SK-N-SH treated with all-trans-retinoic acid at 6 μM for 48 hours (cell line): ENCODE measurements around the gene MYEOV.

Experiments used
- ATAC-seq: fragments of 200-7000 bp; cut with Tn5 transposase; 3 replicates; pipeline ENCODE4 v1.9.1; 2020; ENCODE audit warnings: mild to moderate bottlenecking, moderate library complexity
- ARNTL ChIP-seq: fragments of 450-650 bp; formaldehyde crosslinking; IDR thresholded peaks from 2 replicates; pipeline ENCODE4 v1.5.0; 2020; ENCODE audit warnings: low read depth, mild to moderate bottlenecking, moderate library complexity, borderline replicate concordance
- BACH2 ChIP-seq: fragments of 250-450 bp; sonication (Bioruptor Pico); IDR thresholded peaks from 2 replicates; pipeline ENCODE4 v1.9.0; 2021; ENCODE audit warnings: mild to moderate bottlenecking, borderline replicate concordance
- CSDC2 ChIP-seq: fragments of 250-450 bp; sonication (Bioruptor Pico); IDR thresholded peaks from 2 replicates; pipeline ENCODE4 v1.5.0; 2020; ENCODE audit warnings: mild to moderate bottlenecking, moderate library complexity
- ESRRG ChIP-seq: fragments of 250-450 bp; sonication (Bioruptor Pico); IDR thresholded peaks from 2 replicates; pipeline ENCODE4 v1.6.1; 2021; ENCODE audit warnings: mild to moderate bottlenecking
- GLIS3 ChIP-seq: fragments of 250-450 bp; sonication (Bioruptor Pico); IDR thresholded peaks from 2 replicates; pipeline ENCODE4 v1.5.0; 2020; ENCODE audit warnings: mild to moderate bottlenecking, moderate library complexity
- ISL1 ChIP-seq: fragments of 250-450 bp; sonication (Bioruptor Pico); IDR thresholded peaks from 2 replicates; pipeline ENCODE4 v2.1.2; 2022; ENCODE audit warnings: mild to moderate bottlenecking, moderate library complexity
- OSR1 ChIP-seq: fragments of 250-450 bp; sonication (Bioruptor Pico); IDR thresholded peaks from 2 replicates; pipeline ENCODE4 v1.8.0; 2022; ENCODE audit warnings: moderate library complexity, mild to moderate bottlenecking, inconsistent platforms
- PPARA ChIP-seq: fragments of 250-450 bp; sonication (Bioruptor Pico); IDR thresholded peaks from 2 replicates; pipeline ENCODE4 v1.5.0; 2020; ENCODE audit warnings: mild to moderate bottlenecking, borderline replicate concordance
- RARB ChIP-seq: fragments of 250-450 bp; sonication (Bioruptor Pico); IDR thresholded peaks from 2 replicates; pipeline ENCODE4 v1.8.0; 2021; ENCODE audit warnings: mild to moderate bottlenecking, moderate library complexity
- SNAI2 ChIP-seq: fragments of 250-450 bp; sonication (Bioruptor Pico); IDR thresholded peaks from 2 replicates; pipeline ENCODE4 v1.5.0; 2020; ENCODE audit warnings: mild to moderate bottlenecking, moderate library complexity
- TCF4 ChIP-seq: fragments of 250-450 bp; sonication (Bioruptor Pico); IDR thresholded peaks from 2 replicates; pipeline ENCODE4 v1.8.0; 2021; ENCODE audit warnings: mild to moderate bottlenecking, moderate library complexity, borderline replicate concordance
- TOX ChIP-seq: fragments of 250-450 bp; sonication (Bioruptor Pico); IDR thresholded peaks from 2 replicates; pipeline ENCODE4 v1.8.0; 2021; ENCODE audit warnings: mild to moderate bottlenecking, moderate library complexity, borderline replicate concordance
- ZC3H10 ChIP-seq: fragments of 250-450 bp; sonication (Bioruptor Pico); IDR thresholded peaks from 2 replicates; pipeline ENCODE4 v1.5.1; 2021; ENCODE audit warnings: mild to moderate bottlenecking, moderate library complexity
- ZFP3 ChIP-seq: fragments of 250-450 bp; sonication (Bioruptor Pico); IDR thresholded peaks from 2 replicates; pipeline ENCODE4 v1.5.0; 2020; ENCODE audit warnings: mild to moderate bottlenecking, moderate library complexity
- ZFP30 ChIP-seq: fragments of 450-650 bp; formaldehyde crosslinking; IDR thresholded peaks from 2 replicates; pipeline ENCODE4 v1.5.0; 2022; ENCODE audit warnings: mild to moderate bottlenecking, moderate library complexity
- ZNF565 ChIP-seq: fragments of 450-650 bp; formaldehyde crosslinking; conservative IDR thresholded peaks from 2 replicates; pipeline ENCODE4 v1.5.0; 2020; ENCODE audit warnings: low read depth, mild to moderate bottlenecking, moderate library complexity
- ZNF70 ChIP-seq: fragments of 450-650 bp; formaldehyde crosslinking; IDR thresholded peaks from 2 replicates; pipeline ENCODE4 v1.5.0; 2020; ENCODE audit warnings: mild to moderate bottlenecking, moderate library complexity
- TF ChIP-seq, protein P1 (sequence below): fragments of 250-450 bp; sonication (Bioruptor Pico); IDR thresholded peaks from 2 replicates; pipeline ENCODE4 v1.8.0; 2020; ENCODE audit warnings: mild to moderate bottlenecking, moderate library complexity, borderline replicate concordance
- TF ChIP-seq, protein P2 (sequence below): fragments of 250-450 bp; sonication (Bioruptor Pico); IDR thresholded peaks from 2 replicates; pipeline ENCODE4 v1.5.1; 2021; ENCODE audit warnings: mild to moderate bottlenecking, moderate library complexity
- TF ChIP-seq, protein P3 (sequence below): fragments of 250-450 bp; sonication (Bioruptor Pico); IDR thresholded peaks from 2 replicates; pipeline ENCODE4 v1.8.0; 2021; ENCODE audit warnings: low read depth, mild to moderate bottlenecking, moderate library complexity, borderline replicate concordance
- TF ChIP-seq, protein P4 (sequence below): fragments of 250-450 bp; sonication (Bioruptor Pico); IDR thresholded peaks from 2 replicates; pipeline ENCODE4 v1.5.1; 2020; ENCODE audit warnings: low read depth, mild to moderate bottlenecking, moderate library complexity
- TF ChIP-seq, protein P5 (sequence below): fragments of 250-450 bp; sonication (Bioruptor Pico); IDR thresholded peaks from 2 replicates; pipeline ENCODE4 v1.5.0; 2020; ENCODE audit warnings: mild to moderate bottlenecking, moderate library complexity

Gene MYEOV

DNA sequence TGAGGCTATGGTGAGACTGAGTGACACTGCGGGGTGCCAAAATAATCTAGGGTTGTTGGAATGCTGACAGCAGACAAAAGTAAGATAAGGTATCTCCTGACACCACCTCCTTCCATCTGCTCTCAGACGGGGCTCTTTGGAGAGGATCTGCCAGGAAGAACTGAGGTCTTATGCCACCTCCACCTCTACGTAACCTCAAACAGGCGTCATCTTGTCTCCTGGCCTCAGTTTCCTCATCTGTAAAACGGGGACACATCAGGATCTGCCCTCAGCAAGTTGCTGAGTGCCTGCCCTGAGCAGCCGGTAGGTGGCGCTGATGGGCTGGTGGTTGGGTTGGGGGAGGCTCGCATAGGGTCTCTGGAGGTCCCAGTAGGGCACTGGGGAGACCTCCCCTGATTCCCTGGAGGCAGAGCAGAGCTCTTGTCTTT is 1.7 kb upstream of the MYEOV start:
- ATAC-seq: no peak

DNA sequence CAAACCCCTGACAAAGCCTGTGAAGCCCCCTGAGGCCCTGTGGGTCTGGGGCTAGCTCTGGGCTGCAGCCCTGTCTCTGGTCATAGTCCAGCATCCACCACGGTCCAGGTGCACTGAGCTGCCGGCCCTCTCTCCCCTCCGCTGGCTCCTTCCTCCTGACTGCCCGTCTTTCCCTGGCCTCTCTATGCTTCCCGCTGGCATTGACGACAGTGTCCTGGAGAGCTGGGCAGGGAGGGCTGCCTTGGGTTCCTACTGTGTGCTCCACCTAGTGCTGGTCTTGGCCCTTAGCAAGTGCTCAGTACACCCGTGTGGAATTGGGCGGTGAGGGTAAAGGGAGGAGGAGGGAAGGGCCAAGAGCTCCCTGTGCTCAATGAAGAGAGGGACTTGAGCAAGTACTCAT is 868 bp upstream of the MYEOV start:
- TF ChIP-seq, protein P1, sequence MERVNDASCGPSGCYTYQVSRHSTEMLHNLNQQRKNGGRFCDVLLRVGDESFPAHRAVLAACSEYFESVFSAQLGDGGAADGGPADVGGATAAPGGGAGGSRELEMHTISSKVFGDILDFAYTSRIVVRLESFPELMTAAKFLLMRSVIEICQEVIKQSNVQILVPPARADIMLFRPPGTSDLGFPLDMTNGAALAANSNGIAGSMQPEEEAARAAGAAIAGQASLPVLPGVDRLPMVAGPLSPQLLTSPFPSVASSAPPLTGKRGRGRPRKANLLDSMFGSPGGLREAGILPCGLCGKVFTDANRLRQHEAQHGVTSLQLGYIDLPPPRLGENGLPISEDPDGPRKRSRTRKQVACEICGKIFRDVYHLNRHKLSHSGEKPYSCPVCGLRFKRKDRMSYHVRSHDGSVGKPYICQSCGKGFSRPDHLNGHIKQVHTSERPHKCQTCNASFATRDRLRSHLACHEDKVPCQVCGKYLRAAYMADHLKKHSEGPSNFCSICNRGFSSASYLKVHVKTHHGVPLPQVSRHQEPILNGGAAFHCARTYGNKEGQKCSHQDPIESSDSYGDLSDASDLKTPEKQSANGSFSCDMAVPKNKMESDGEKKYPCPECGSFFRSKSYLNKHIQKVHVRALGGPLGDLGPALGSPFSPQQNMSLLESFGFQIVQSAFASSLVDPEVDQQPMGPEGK (CRISPR knock-in tag): no peak
- no peak for TF ChIP-seq OSR1
- TF ChIP-seq, protein P2, sequence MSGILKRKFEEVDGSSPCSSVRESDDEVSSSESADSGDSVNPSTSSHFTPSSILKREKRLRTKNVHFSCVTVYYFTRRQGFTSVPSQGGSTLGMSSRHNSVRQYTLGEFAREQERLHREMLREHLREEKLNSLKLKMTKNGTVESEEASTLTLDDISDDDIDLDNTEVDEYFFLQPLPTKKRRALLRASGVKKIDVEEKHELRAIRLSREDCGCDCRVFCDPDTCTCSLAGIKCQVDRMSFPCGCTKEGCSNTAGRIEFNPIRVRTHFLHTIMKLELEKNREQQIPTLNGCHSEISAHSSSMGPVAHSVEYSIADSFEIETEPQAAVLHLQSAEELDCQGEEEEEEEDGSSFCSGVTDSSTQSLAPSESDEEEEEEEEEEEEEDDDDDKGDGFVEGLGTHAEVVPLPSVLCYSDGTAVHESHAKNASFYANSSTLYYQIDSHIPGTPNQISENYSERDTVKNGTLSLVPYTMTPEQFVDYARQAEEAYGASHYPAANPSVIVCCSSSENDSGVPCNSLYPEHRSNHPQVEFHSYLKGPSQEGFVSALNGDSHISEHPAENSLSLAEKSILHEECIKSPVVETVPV (CRISPR knock-in tag): no peak
- TF ChIP-seq RARB: no peak
- TF ChIP-seq, protein P3, sequence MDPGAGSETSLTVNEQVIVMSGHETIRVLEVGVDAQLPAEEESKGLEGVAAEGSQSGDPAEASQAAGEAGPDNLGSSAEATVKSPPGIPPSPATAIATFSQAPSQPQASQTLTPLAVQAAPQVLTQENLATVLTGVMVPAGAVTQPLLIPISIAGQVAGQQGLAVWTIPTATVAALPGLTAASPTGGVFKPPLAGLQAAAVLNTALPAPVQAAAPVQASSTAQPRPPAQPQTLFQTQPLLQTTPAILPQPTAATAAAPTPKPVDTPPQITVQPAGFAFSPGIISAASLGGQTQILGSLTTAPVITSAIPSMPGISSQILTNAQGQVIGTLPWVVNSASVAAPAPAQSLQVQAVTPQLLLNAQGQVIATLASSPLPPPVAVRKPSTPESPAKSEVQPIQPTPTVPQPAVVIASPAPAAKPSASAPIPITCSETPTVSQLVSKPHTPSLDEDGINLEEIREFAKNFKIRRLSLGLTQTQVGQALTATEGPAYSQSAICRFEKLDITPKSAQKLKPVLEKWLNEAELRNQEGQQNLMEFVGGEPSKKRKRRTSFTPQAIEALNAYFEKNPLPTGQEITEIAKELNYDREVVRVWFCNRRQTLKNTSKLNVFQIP: no peak
- TF ChIP-seq SNAI2 (CRISPR knock-in tag): no peak
- no peak for TF ChIP-seq ESRRG (CRISPR knock-in tag)
- TF ChIP-seq TCF4 (CRISPR knock-in tag): no peak
- TF ChIP-seq PPARA (CRISPR knock-in tag): no peak
- TF ChIP-seq, protein P4, sequence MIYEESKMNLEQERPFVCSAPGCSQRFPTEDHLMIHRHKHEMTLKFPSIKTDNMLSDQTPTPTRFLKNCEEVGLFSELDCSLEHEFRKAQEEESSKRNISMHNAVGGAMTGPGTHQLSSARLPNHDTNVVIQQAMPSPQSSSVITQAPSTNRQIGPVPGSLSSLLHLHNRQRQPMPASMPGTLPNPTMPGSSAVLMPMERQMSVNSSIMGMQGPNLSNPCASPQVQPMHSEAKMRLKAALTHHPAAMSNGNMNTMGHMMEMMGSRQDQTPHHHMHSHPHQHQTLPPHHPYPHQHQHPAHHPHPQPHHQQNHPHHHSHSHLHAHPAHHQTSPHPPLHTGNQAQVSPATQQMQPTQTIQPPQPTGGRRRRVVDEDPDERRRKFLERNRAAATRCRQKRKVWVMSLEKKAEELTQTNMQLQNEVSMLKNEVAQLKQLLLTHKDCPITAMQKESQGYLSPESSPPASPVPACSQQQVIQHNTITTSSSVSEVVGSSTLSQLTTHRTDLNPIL: no peak
- TF ChIP-seq BACH2 (CRISPR knock-in tag): no peak
- no peak for TF ChIP-seq ARNTL
- no peak for TF ChIP-seq ISL1 (CRISPR knock-in tag)
- no peak for TF ChIP-seq ZNF565
- no peak for TF ChIP-seq GLIS3 (CRISPR knock-in tag)
- no peak for TF ChIP-seq TOX (CRISPR knock-in tag)
- no peak for TF ChIP-seq ZFP3 (CRISPR knock-in tag)
- TF ChIP-seq ZNF70 (CRISPR knock-in tag): no peak
- no peak for TF ChIP-seq ZFP30 (CRISPR knock-in tag)
- no peak for TF ChIP-seq ZC3H10 (CRISPR knock-in tag)
- TF ChIP-seq, all 23 proteins: peak for 0
- no peak for ATAC-seq

More for the DNA sequence above, 1.7 kb upstream of the MYEOV start:
- no peak for TF ChIP-seq SNAI2 (CRISPR knock-in tag)
- no peak for TF ChIP-seq BACH2 (CRISPR knock-in tag)
- no peak for TF ChIP-seq ZC3H10 (CRISPR knock-in tag)
- no peak for TF ChIP-seq PPARA (CRISPR knock-in tag)
- no peak for TF ChIP-seq OSR1
- TF ChIP-seq, protein P5, sequence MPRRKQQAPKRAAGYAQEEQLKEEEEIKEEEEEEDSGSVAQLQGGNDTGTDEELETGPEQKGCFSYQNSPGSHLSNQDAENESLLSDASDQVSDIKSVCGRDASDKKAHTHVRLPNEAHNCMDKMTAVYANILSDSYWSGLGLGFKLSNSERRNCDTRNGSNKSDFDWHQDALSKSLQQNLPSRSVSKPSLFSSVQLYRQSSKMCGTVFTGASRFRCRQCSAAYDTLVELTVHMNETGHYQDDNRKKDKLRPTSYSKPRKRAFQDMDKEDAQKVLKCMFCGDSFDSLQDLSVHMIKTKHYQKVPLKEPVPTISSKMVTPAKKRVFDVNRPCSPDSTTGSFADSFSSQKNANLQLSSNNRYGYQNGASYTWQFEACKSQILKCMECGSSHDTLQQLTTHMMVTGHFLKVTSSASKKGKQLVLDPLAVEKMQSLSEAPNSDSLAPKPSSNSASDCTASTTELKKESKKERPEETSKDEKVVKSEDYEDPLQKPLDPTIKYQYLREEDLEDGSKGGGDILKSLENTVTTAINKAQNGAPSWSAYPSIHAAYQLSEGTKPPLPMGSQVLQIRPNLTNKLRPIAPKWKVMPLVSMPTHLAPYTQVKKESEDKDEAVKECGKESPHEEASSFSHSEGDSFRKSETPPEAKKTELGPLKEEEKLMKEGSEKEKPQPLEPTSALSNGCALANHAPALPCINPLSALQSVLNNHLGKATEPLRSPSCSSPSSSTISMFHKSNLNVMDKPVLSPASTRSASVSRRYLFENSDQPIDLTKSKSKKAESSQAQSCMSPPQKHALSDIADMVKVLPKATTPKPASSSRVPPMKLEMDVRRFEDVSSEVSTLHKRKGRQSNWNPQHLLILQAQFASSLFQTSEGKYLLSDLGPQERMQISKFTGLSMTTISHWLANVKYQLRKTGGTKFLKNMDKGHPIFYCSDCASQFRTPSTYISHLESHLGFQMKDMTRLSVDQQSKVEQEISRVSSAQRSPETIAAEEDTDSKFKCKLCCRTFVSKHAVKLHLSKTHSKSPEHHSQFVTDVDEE (CRISPR knock-in tag): no peak
- TF ChIP-seq, protein P2 (CRISPR knock-in tag): no peak
- no peak for TF ChIP-seq ISL1 (CRISPR knock-in tag)
- TF ChIP-seq, protein P3: no peak
- no peak for TF ChIP-seq ZFP3 (CRISPR knock-in tag)
- TF ChIP-seq ZNF70 (CRISPR knock-in tag): no peak
- no peak for TF ChIP-seq ZFP30 (CRISPR knock-in tag)
- no peak for TF ChIP-seq ESRRG (CRISPR knock-in tag)
- no peak for TF ChIP-seq CSDC2 (CRISPR knock-in tag)
